Breast epithelium (tissue), 4 donors: Measurements from ENCODE around the gene AIFM1. TPM values are rescaled to one million over a fixed set of nuclear protein-coding genes. Genes with fewer than 3 reads are reported as not detected.

Experiments used
- DNase-seq, 2 donors: peaks; one replicate each; pipeline ENCODE4 v3.0.0-alpha.2; 2019; ENCODE audit warnings: low spot score in 2 of 2
- H3K27ac ChIP-seq, 2 donors: fragments of 200-600 bp; sonication (generic) in 1 of 2; one replicate each; pipeline ENCODE4 v1.5.1; 2016 to 2019; ENCODE audit warnings: mild to moderate bottlenecking in 1 of 2
- H3K27me3 ChIP-seq, 2 donors: fragments of 200-600 bp; sonication (generic) in 1 of 2; one replicate each; pipeline versions ENCODE4 v1.5.1 to v1.6.0; 2017 to 2019; ENCODE audit warnings: control low read depth in 1 of 2, mild to moderate bottlenecking in 1 of 2
- H3K36me3 ChIP-seq: fragments of 200-600 bp; one replicate; pipeline ENCODE4 v1.5.1; 2019
- H3K4me1 ChIP-seq, 2 donors: fragments of 200-600 bp; sonication (generic); one replicate each; pipeline ENCODE4 v1.5.1; 2016 to 2019; ENCODE audit warnings: control low read depth in 1 of 2
- H3K4me3 ChIP-seq, 3 donors: fragments of 200-600 bp; sonication (generic); 1 replicate in 2 of 3; 2 replicates in 1 of 3; pipeline ENCODE4 v1.5.1; 2016 to 2019; ENCODE audit warnings: mild to moderate bottlenecking in 3 of 3, moderate library complexity in 2 of 3
- H3K9me3 ChIP-seq, 2 donors: fragments of 200-600 bp; sonication (generic) in 1 of 2; one replicate each; pipeline ENCODE4 v1.5.1; 2016 to 2019; ENCODE audit warnings: control low read depth in 1 of 2
- CTCF ChIP-seq, 3 donors: fragments of 450-650 bp; IDR thresholded peaks; one replicate each; pipeline ENCODE4 v1.5.1; 2016 to 2017; ENCODE audit warnings: antibody characterized with exemption in 3 of 3, mild to moderate bottlenecking in 3 of 3, moderate library complexity in 3 of 3
- POLR2A ChIP-seq: fragments of 450-650 bp; IDR thresholded peaks from one replicate; pipeline ENCODE4 v1.6.1; 2016; ENCODE audit warnings: antibody characterized with exemption, mild to moderate bottlenecking, moderate library complexity
- POLR2AphosphoS5 ChIP-seq, 3 donors: sonication (generic); formaldehyde crosslinking; IDR thresholded peaks; one replicate each; pipeline ENCODE4 v1.6.1; 2017; ENCODE audit warnings: antibody characterized with exemption in 3 of 3
- intact Hi-C: fragments of 100-400 bp; cut with DNase I; formaldehyde crosslinking; loops from one replicate; pipeline ENCODE4 v1.15.1; 2023; ENCODE audit warnings: low total_unique reads
- total RNA-seq, 3 donors: library from RNA; depleted of rRNA; stranded (reverse); fragments of >200 nt; gene quantifications; one replicate each; pipeline ENCODE4 v1.1.0, GENCODE V29; 2016

The AIFM1 gene
- total RNA-seq, 3 donors from 2014 or later = 13.5 to 24.6 (median 16.6) TPM

GRCh38 chrX:130079824-130080406, 85.7 kb downstream of the AIFM1 start:
- peaks cover 0 to 13% of the 10 kb centered on the region in 2 donors for H3K27me3 ChIP-seq
- H3K4me1 ChIP-seq = no peaks in the 10 kb centered on the region
- TF ChIP-seq POLR2A (no peak), CTCF (IDR thresholded peaks at IDR 0.05) (peak; percentile 37 to 68 (median 62)), POLR2AphosphoS5 (IDR thresholded peaks at IDR 0.05) (no peak)
- intact Hi-C loops = no loop called here
- no peaks in the 10 kb centered on the region for H3K9me3 ChIP-seq
- H3K36me3 ChIP-seq = no peaks in the 10 kb centered on the region
- no peak overlapping the region for H3K4me3 ChIP-seq
- H3K27ac ChIP-seq = no peak overlapping the region
- peak in 1 of 2 donors; percentile 31 for DNase-seq

Other genes starting within 250 kb of the AIFM1 start
- 1 to 10 TPM; 4.5 to 5.0 (median 4.9) TPM for gene BCORL1, start 183.2 kb downstream of the AIFM1 start, total RNA-seq
- gene ELF4, start 55.3 kb downstream of the AIFM1 start, total RNA-seq = 10 to 100 TPM in 1 of 3 donors, 1 to 10 TPM in 2; 5.3 to 10.7 (median 9.2) TPM
- 1 to 10 TPM in 2 of 3 donors, under 1 TPM in 1; 0.73 to 2.6 (median 1.6) TPM for gene RAB33A, start 6.1 kb upstream of the AIFM1 start, total RNA-seq
- 1 to 10 TPM; 4.9 to 6.4 (median 5.0) TPM for gene ZNF280C, start 103.1 kb upstream of the AIFM1 start, total RNA-seq
- 10 to 100 TPM in 2 of 3 donors, 1 to 10 TPM in 1; 8.2 to 18.4 (median 16.1) TPM for gene SLC25A14, start 174.1 kb upstream of the AIFM1 start, total RNA-seq
- gene GPR119, start 219.8 kb upstream of the AIFM1 start, total RNA-seq = not detected
- 10 to 100 TPM; 14.7 to 17.9 (median 16.2) TPM for gene RBMX2, start 236.1 kb upstream of the AIFM1 start, total RNA-seq